GM19452 (cell line): ENCODE data around the gene ZNF492.
"Not testable (repeated sequence)": the region's sequence is repeated elsewhere in the genome, so short reads cannot be mapped to it uniquely, and the experiment has no call there.

ENCODE experiments used
- ATAC-seq: cut with Tn5 transposase; IDR thresholded peaks from one replicate; pipeline ENCODE4 v1.9.1; 2021; ENCODE audit not compliant: unreplicated experiment

Gene ZNF492

GRCh38 chr19:22617181-22617580, 16.9 kb upstream of the ZNF492 start:
- ATAC-seq = not testable (repeated sequence)

- no peak for ATAC-seq
Observed at GRCh38 chr19:22617614-22618320, 16.4 kb upstream of the ZNF492 start.

- no peak for ATAC-seq
Observed at GRCh38 chr19:22619371-22619770, 14.8 kb upstream of the ZNF492 start.

GRCh38 chr19:22619932-22620331, 14.2 kb upstream of the ZNF492 start:
- ATAC-seq = no peak

- ATAC-seq = no peak
Observed at GRCh38 chr19:22620401-22620800, 13.7 kb upstream of the ZNF492 start.

- ATAC-seq = no peak
Observed at GRCh38 chr19:22620912-22621311, 13.2 kb upstream of the ZNF492 start.

- ATAC-seq = no peak
Observed at GRCh38 chr19:22622020-22622419, 12.1 kb upstream of the ZNF492 start.

GRCh38 chr19:22622901-22623840, 11.0 kb upstream of the ZNF492 start:
- no peak for ATAC-seq

GRCh38 chr19:22623841-22624221, 10.3 kb upstream of the ZNF492 start:
- ATAC-seq = no peak

- no peak for ATAC-seq
Observed at GRCh38 chr19:22625266-22626035, 8.7 kb upstream of the ZNF492 start.

GRCh38 chr19:22627526-22627925, 6.6 kb upstream of the ZNF492 start:
- no peak for ATAC-seq

GRCh38 chr19:22628401-22628800, 5.7 kb upstream of the ZNF492 start:
- ATAC-seq = no peak

- ATAC-seq = no peak
Observed at GRCh38 chr19:22634450-22634827, 315 bp downstream of the ZNF492 start.

GRCh38 chr19:22685493-22685892, 51.4 kb downstream of the ZNF492 start:
- ATAC-seq = not testable (repeated sequence)

GRCh38 chr19:22702661-22703060, 68.5 kb downstream of the ZNF492 start:
- ATAC-seq = not testable (repeated sequence)

GRCh38 chr19:22703096-22703495, 69.0 kb downstream of the ZNF492 start:
- not testable (repeated sequence) for ATAC-seq

GRCh38 chr19:22708983-22709382, 74.9 kb downstream of the ZNF492 start:
- no peak for ATAC-seq
